Measurements from ENCODE around the gene SGIP1. TPM values are rescaled to one million over a fixed set of nuclear protein-coding genes. Genes with fewer than 3 reads are reported as not detected.

The SGIP1 gene
- total and polyA plus RNA-seq, 2 of the 8 experiments (the other 6 are each of a cell fraction or from before 2014, with no cell fraction given): 1.4 to 2.1 TPM

DNA sequence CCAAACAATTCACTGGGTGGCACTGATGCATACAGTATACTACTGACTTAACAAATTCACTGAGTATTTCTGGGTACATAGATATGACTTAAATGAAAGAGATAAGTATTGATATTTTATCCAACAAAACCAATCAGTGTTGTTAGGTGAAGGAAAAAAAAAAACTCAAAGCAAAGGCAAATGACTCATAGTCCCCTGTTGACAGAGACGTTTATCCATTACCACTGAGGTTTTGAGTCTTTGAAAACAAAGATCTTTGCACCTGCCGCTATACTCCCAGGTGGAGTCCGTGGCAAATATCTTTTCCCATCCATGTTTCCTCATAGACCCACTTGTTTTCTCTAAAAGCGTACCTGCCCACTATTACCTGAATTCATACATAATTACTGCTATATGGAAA lies 236.7 kb downstream of the SGIP1 start (continued):
- TF ChIP-seq SRF (IDR thresholded peaks at IDR 0.05; ENCODE audit: low read depth, low read length): no peak
- TF ChIP-seq CHD1 (IDR thresholded peaks at IDR 0.05; ENCODE audit: low read depth, low read length): no peak
- no peak for TF ChIP-seq YY1 (IDR thresholded peaks at IDR 0.05; ENCODE audit: low read depth, low read length)
- TF ChIP-seq SP1 (IDR thresholded peaks at IDR 0.05; ENCODE audit: low read depth, low read length): no peak
